Esophagus (tissue), 2 donors: ENCODE data around the gene CXorf66. TPM values are rescaled to one million over a fixed set of nuclear protein-coding genes. Genes with fewer than 3 reads are reported as not detected.
A peak's percentile ranks its signal among the peaks of the same experiment; 100 is the strongest.
"Not testable (repeated sequence)": the region's sequence is repeated elsewhere in the genome, so short reads cannot be mapped to it uniquely, and the experiment has no call there.

Source experiments
- H3K27ac ChIP-seq, 2 donors: one replicate each; pipeline ENCODE4 v1.5.1; 2013; ENCODE audit warnings: low read depth in 2 of 2, mild to moderate bottlenecking in 2 of 2, inconsistent platforms in 1 of 2, low read length in 1 of 2, moderate library complexity in 1 of 2
- H3K27me3 ChIP-seq, 2 donors: one replicate each; pipeline ENCODE4 v1.6.1; 2013; ENCODE audit warnings: low read length in 2 of 2, control low read depth in 1 of 2, mild to moderate bottlenecking in 1 of 2; ENCODE audit not compliant: insufficient read depth in 2 of 2, control insufficient read depth in 1 of 2
- H3K36me3 ChIP-seq, 2 donors: one replicate each; pipeline ENCODE4 v1.6.1; 2013; ENCODE audit warnings: low read length in 1 of 2; ENCODE audit not compliant: control insufficient read depth in 2 of 2, insufficient read depth in 2 of 2
- H3K4me1 ChIP-seq, 2 donors: one replicate each; pipeline ENCODE4 v1.6.1; 2013; ENCODE audit warnings: low read length in 1 of 2; ENCODE audit not compliant: control insufficient read depth in 2 of 2, insufficient read depth in 2 of 2
- H3K4me3 ChIP-seq, 2 donors: one replicate each; pipeline ENCODE4 v1.5.1; 2013; ENCODE audit warnings: low read length in 2 of 2, mild to moderate bottlenecking in 2 of 2, low read depth in 1 of 2, moderate library complexity in 1 of 2
- H3K9me3 ChIP-seq, 2 donors: one replicate each; pipeline ENCODE4 v1.6.1; 2013; ENCODE audit warnings: mild to moderate bottlenecking in 2 of 2, low read depth in 1 of 2, low read length in 1 of 2, moderate library complexity in 1 of 2; ENCODE audit not compliant: control insufficient read depth in 2 of 2, insufficient read depth in 1 of 2
- WGBS, 2 donors: extraction: QIAGEN DNeasy Blood & Tissue Kit; methylation state at CpG; one replicate each; pipeline ENCODE4 v1.1.7; 2013; 5-methylcytosine and 5-hydroxymethylcytosine counted together
- polyA plus RNA-seq, 2 donors: library from polyadenylated mRNA; stranded (reverse); fragments of 200-250 nt; gene quantifications; one replicate each; pipeline ENCODE4 v1.2.3, GENCODE V29; 2013
- donor health status: healthy with polysubstance abuse.
- donor health status: Bipolar disorder and iron deficiency.

CXorf66 gene
- polyA plus RNA-seq, 2 donors, result not detected

GRCh38 chrX:139966159-139966558 is 838 bp upstream of the CXorf66 start:
- not testable (repeated sequence) for H3K27ac ChIP-seq, H3K4me3 ChIP-seq, H3K4me1 ChIP-seq, H3K27me3 ChIP-seq, H3K36me3 ChIP-seq, H3K9me3 ChIP-seq
- WGBS, 2 donors, result 65% methylated on average over 3 of the region's 3 CpGs

- H3K27ac ChIP-seq, H3K27me3 ChIP-seq, H3K36me3 ChIP-seq, H3K9me3 ChIP-seq, H3K4me3 ChIP-seq, H3K4me1 ChIP-seq: not testable (repeated sequence)
- WGBS, 2 donors, result 21 to 49% methylated on average over 2 of the region's 2 CpGs
These were observed 4.2 kb downstream of the CXorf66 start for GRCh38 chrX:139961091-139961490.

GRCh38 chrX:139949703-139950102 is 15.6 kb downstream of the CXorf66 start:
- Histone ChIP-seq H3K36me3 (no peaks in the 10 kb centered on the region), H3K27ac (no peak overlapping the region), H3K4me3 (no peak overlapping the region), H3K9me3 (no peaks in the 10 kb centered on the region), H3K4me1 (no peaks in the 10 kb centered on the region), H3K27me3 (no peaks in the 10 kb centered on the region)
- 53% methylated on average over 3 of the region's 3 CpGs for WGBS, 2 donors

GRCh38 chrX:139945075-139945474 is 20.2 kb downstream of the CXorf66 start:
- H3K9me3 ChIP-seq, result no peaks in the 10 kb centered on the region
- no peak overlapping the region for H3K4me3 ChIP-seq
- WGBS, 2 donors, result 55 to 73% methylated on average over 3 of the region's 3 CpGs
- no peak overlapping the region for H3K27ac ChIP-seq
- no peaks in the 10 kb centered on the region for H3K4me1 ChIP-seq
- H3K36me3 ChIP-seq, result no peaks in the 10 kb centered on the region
- H3K27me3 ChIP-seq, result no peaks in the 10 kb centered on the region

GRCh38 chrX:139936259-139936658 is 29.1 kb downstream of the CXorf66 start:
- Histone ChIP-seq H3K4me3 (no peak overlapping the region), H3K36me3 (no peaks in the 10 kb centered on the region), H3K4me1 (no peaks in the 10 kb centered on the region), H3K27ac (no peak overlapping the region), H3K27me3 (no peaks in the 10 kb centered on the region), H3K9me3 (no peaks in the 10 kb centered on the region)

- WGBS, 2 donors, result 52 to 68% methylated on average over 15 of the region's 15 CpGs
These were observed 31.4 kb downstream of the CXorf66 start for GRCh38 chrX:139933904-139934303.

GRCh38 chrX:139932901-139933796 is 32.2 kb downstream of the CXorf66 start, which contains the start of gene ATP11C:
Gene ATP11C (minus strand): TSS chrX:139933053. CDS start chrX:139932042, 1,011 bp downstream.
- 1 to 13% methylated on average over 50 to 51 of the region's 52 CpGs for WGBS, 2 donors
- H3K4me3 ChIP-seq, result peak within 1 kb of the TSS; percentile 52 to 85
- H3K4me1 ChIP-seq, result no peaks in the 10 kb centered on the region
- H3K27me3 ChIP-seq, result no peaks in the 10 kb centered on the region
- H3K36me3 ChIP-seq, result no peaks in the 10 kb centered on the region
- H3K9me3 ChIP-seq, result no peaks in the 10 kb centered on the region
- peak within 1 kb of the TSS; percentile 92 to 98 for H3K27ac ChIP-seq

More at GRCh38 chrX:139933904-139934303, 31.4 kb downstream of the CXorf66 start:
- Histone ChIP-seq H3K9me3 (no peaks in the 10 kb centered on the region), H3K27ac (peak overlapping the region; percentile 70 to 98), H3K27me3 (no peaks in the 10 kb centered on the region), H3K4me1 (no peaks in the 10 kb centered on the region), H3K36me3 (no peaks in the 10 kb centered on the region), H3K4me3 (peak overlapping the region in 1 of 2 donors; percentile 52)

GRCh38 chrX:139932073-139932900 is 33.0 kb downstream of the CXorf66 start:
- 1 to 24% methylated on average over 55 to 105 of the region's 109 CpGs for WGBS, 2 donors
- Histone ChIP-seq H3K27me3 (no peaks in the 10 kb centered on the region), H3K36me3 (no peaks in the 10 kb centered on the region), H3K27ac (peak overlapping the region; percentile 92 to 98), H3K4me3 (peak overlapping the region; percentile 52 to 85), H3K9me3 (no peaks in the 10 kb centered on the region), H3K4me1 (no peaks in the 10 kb centered on the region)

- peak overlapping the region; percentile 52 to 85 for H3K4me3 ChIP-seq
- no peaks in the 10 kb centered on the region for H3K27me3 ChIP-seq
- H3K4me1 ChIP-seq, result no peaks in the 10 kb centered on the region
- peak overlapping the region; percentile 57 to 98 for H3K27ac ChIP-seq
- no peaks in the 10 kb centered on the region for H3K9me3 ChIP-seq
- WGBS, 2 donors, result 1 to 21% methylated on average over 32 to 33 of the region's 33 CpGs
- H3K36me3 ChIP-seq, result no peaks in the 10 kb centered on the region
These were observed 33.7 kb downstream of the CXorf66 start for GRCh38 chrX:139931646-139932072.
